GM19455 (cell line): Measurements from ENCODE around the gene CCT7.

ENCODE experiments used
- ATAC-seq: cut with Tn5 transposase; IDR thresholded peaks from one replicate; pipeline ENCODE4 v1.9.1; 2021; ENCODE audit not compliant: unreplicated experiment

Gene CCT7

GRCh38 chr2:73225513-73226360 lies 8.4 kb upstream of the CCT7 start:
- no peak for ATAC-seq

GRCh38 chr2:73227086-73227485 lies 7.0 kb upstream of the CCT7 start:
- ATAC-seq, result no peak

- no peak for ATAC-seq
Observed at GRCh38 chr2:73228631-73229030, 5.5 kb upstream of the CCT7 start.

DNA sequence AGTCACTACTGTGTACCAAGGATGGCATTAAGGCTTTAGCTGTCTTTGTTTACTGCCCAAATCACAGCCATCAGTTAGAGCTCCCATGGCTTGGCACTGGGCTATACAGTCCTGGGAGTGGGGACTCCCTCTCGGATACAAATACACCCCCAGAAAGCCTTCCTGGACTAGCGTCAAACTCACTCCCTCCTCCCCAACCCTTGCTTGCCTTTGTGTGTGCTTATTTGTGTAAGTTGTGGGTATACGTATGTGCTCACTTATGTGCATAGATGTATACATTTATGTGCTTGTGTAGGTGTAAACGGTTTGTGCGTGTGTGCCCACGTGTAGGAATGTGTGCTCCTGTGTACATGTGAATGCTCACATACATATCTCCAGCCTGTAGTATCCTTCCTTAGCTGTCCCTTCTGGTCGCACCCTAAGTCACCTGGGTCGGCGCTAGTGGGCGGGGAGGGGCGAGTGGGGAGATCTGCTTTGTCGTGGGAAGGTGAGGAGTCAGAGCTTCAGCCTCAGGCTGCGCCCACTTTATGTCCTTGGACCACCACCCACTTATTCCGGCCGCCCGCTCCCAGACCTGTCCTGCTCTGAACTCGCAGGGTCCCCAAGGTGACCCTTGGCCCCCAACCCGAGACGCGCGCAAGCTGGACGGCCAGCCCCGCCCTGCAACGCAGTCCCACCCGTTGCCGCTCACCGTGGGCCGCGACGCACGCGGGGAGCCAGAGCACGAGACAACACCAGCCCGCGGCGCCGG lies 1.5 kb upstream of the CCT7 start:
- peak; percentile 20 for ATAC-seq

DNA sequence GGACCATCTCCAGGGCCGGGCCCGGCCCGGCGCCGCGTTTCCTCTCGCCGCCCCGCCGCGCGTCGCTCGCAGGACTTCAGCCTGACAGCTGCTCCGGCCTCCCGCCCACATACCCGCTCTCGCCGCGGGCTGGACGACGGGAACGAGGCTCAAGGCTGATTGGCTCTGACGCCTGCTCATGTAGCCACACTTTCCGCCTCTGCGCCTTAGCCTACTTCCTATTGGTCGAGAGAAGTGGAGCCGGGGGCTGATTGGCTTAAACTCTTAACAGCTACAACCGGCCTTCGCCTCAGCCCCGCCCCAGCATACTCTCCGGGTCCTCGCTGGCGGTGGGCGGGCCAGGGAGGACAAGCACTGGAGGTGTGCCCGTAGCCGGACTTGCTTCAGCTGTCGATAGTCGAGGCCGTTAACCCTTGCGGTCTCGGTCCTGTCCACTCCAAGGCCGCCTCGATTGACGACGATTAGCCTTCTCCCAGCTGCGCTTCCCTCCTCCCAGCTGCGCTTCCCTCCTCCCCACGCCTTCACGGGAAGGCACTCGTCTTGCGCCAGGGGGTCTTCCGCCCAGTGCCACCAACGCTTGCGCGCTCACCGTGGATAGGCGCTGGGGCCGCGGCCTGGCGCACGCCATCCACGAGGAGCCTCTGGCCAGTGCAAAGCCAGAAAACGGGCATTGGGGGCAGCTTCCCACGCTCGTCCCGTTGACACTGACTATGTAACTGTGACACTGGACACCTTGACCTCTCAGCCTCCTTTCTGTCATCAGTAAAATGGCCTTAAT lies 765 bp upstream of the CCT7 start, which contains the start of gene PRADC1:
PRADC1 (minus strand) TSS at position 86 of the 778 bp plus-strand sequence; CDS start at position 7, 79 bp downstream.
- ATAC-seq, result peak; percentile 86

GRCh38 chr2:73235315-73236028 lies 1.4 kb downstream of the CCT7 start:
- ATAC-seq, result no peak

DNA sequence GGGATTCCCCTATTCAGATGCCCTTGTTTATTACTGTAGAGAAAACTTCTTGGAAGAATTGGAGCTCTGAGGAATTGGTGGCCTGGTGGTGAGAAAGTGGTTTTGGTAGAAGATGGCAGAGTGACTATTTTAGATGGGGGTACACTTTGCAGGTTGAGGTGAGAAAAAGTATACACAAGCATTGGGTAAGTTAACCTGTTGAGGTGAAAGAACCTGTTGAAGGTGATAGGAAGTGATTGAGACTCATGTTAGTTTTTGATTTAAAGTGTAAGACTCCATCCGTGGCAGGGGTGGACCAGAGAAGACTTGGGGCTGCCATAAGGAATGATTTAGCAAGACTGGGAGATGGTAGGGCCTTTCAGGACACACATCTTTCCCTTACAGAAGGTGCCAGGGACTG lies 3.1 kb downstream of the CCT7 start:
- ATAC-seq, result no peak

- ATAC-seq, result no peak
Observed at GRCh38 chr2:73238149-73238548, 4.0 kb downstream of the CCT7 start.

GRCh38 chr2:73238976-73239375 lies 4.9 kb downstream of the CCT7 start:
- no peak for ATAC-seq

GRCh38 chr2:73239776-73240175 lies 5.7 kb downstream of the CCT7 start:
- no peak for ATAC-seq

DNA sequence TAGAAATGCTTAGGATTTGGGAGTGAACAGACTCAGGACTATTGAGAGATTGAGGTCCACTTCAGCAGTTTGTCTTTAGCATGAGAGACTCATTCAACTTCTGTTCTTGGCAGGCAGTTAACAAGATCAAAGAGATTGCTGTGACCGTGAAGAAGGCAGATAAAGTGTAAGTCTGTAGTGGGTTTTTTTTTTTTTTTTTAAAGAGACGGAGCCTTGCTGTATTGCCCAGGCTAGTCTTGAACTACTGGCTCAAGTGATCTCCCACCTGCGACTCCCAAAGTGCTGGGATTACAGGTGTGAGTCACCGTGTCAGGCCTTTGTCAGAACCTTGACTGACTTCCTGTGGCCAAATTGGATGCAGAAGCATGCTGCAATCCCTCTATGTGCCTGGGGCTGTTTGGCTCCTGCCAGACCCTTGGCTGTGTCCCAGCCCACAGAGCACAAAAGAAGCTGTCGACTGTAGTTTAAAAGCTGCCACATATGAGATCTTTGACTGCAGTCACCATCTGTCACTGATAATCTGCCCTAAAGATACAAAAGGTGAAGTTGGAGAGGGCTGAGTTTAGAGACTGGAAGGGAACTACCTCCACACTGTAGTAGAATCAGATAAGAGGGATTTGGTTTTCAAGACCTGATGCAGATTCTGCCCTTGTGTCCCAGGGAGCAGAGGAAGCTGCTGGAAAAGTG lies 9.9 kb downstream of the CCT7 start:
- ATAC-seq, result no peak

GRCh38 chr2:73244580-73244979 lies 10.5 kb downstream of the CCT7 start:
- no peak for ATAC-seq

- ATAC-seq, result no peak
Observed at GRCh38 chr2:73246850-73247249, 12.7 kb downstream of the CCT7 start.

DNA sequence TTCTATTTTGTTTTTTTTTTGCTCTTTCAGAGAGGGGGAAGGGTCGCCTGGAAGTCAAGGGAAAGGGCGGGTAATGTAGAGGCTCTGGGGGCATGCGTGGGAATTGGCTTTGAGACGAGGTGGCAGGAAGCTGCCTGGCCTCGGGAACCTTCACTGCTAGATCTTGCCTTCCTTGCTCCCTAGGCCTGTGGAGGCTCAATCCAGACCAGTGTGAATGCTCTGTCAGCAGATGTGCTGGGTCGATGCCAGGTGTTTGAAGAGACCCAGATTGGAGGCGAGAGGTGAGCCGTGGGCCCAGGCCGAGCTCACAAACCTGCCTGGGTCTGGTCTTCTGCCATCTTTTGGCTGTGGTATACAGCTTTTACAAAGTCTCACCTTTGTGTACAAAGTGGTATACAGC lies 15.5 kb downstream of the CCT7 start:
- ATAC-seq, result no peak

DNA sequence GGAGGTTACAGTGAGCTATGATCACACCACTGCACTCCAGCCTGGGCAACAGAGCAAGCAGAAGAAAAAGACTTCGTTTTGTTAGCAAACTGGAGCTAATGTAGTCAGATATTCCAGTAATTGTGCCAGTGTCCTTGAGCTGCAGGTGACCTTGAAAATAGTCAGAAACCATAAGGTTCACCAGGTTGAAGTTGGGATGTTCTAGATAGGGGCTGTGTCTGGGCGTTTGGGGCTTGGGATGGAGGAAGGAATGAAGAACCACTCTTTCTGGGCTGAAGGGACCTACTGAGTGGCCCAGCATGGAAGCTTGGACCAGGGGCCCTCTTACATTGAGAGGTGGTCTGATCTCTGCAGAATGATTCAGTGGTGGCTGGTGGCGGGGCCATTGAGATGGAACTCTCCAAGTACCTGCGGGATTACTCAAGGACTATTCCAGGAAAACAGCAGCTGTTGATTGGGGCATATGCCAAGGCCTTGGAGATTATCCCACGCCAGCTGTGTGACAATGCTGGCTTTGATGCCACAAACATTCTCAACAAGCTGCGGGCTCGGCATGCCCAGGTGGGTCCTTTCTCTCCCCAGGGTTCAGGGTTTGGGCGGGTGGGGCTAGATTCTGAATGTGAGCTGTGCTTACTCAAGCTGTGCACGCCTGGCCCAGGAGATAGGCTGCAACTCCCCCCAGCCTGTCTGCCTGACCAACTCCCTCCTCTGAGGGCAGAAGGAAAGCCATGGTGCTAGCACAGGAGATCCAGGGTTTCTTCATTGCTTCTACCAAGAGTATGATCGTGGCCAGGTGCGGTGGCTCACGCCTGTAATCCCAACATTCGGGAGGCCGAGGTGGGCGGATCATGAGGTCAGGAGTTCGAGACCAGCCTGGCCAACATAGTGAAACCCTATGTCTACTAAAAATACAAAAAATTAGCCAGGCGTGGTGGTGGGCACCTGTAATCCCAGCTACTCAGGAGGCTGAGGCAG lies 17.1 kb downstream of the CCT7 start:
- ATAC-seq, result no peak

DNA sequence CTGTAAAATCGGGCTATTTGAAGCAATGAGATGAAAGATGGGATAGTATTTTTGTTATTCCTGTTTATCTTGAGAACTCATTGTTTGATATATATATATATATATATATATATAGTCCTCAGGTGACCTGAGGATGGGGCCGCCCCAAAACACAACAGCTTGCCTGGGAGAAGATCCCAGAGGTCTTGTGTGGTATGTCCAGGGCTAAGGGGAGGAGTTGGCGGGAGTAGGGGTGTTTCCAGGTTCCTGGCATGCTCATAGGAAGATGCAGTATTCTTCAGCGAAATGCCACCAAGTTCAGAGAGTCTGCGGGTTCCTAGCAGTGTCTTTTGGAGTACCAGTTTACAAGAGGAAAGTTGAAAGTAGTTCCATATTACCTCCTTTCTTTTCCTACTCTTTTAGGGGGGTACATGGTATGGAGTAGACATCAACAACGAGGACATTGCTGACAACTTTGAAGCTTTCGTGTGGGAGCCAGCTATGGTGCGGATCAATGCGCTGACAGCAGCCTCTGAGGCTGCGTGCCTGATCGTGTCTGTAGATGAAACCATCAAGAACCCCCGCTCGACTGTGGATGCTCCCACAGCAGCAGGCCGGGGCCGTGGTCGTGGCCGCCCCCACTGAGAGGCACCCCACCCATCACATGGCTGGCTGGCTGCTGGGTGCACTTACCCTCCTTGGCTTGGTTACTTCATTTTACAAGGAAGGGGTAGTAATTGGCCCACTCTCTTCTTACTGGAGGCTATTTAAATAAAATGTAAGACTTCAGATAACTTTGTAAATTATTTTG lies 18.3 kb downstream of the CCT7 start:
- no peak for ATAC-seq

- ATAC-seq, result no peak
Observed at GRCh38 chr2:73253400-73253799, 19.3 kb downstream of the CCT7 start.

DNA sequence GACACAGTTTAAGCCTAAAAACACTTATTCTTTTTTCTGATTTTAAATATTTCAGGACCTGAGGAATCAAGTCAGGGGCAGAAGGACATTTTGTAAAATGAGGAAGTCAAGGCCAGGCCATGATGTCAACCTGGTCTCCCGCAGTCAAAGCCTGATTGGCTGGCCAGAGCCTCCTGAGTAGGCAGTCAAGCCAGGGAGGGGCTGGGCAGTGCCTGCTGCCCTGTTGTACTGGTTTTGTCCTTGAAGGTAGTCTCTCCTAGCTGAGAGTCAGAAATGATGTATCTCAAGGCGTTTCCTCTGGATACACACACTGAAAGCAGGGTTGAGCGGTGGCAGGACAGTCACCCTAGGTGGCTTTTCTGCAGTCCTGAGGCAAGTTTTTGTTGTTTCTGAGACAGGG lies 19.8 kb downstream of the CCT7 start:
- no peak for ATAC-seq
